Cerebellar cortex (tissue), 1 donor: ENCODE data around the gene EMCN.
"Not testable (repeated sequence)": the region's sequence is repeated elsewhere in the genome, so short reads cannot be mapped to it uniquely, and the experiment has no call there.

Experiments used
- DNase-seq: peaks from one replicate; pipeline ENCODE4 v3.0.0-alpha.2; 2015; ENCODE audit warnings: low spot score

EMCN gene

DNA sequence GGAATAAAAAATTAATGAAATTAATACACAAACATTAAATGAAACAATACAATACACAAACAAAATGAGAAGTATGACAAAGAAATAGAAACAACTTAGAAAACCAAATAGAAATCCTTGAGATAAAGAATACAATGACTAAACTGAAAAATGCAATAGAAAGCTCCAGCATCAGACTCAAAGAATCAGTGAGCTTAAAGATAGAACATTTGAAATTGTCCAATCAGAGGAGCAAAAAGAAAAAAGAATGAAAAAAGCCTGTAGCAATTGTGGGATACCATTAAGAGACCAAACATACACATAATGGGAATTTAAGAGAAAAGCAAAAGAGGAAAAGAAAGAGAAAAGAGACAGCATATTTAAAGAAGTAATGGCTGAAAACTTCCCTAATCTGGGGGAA, 25.7 kb downstream of the EMCN start:
- DNase-seq, result no peak

DNA sequence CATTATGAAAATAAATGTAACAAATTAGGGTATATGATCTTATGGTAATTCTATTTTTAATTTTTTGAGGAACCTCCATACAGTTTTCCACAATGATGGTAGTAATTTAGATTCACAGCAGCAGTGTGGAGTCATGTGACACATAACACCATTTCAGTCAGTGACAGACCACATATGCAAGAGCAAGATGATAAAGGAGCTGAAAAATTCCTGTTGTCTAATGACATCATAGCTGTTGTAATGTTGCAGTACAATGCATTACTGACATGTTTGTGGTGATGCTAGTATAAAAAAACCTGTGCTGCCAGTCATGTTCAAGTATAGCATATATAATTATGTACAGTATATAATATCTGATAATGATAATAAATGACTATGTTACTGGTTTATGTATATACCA, 28.5 kb downstream of the EMCN start:
- DNase-seq, result no peak

DNA sequence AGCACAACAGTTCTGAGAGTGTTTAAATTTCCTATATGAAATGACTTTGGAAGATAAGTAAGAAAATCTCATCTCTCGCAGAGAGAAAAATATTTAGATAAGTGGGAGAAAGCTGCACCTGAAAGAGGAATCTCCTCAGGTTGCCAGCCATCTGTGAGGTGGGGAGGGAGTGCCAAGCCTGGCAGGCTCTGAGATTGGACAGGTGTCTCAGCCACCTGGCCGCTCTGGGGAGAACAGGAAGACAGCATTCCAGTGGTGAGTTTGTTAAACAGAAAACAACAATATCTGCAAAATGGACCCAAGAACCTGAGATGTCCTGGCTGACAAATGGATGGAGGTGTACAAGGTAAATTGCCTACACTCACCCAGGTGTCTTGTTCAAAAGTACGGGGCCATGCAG, 31.3 kb downstream of the EMCN start:
- DNase-seq, result peak; percentile 96

DNA sequence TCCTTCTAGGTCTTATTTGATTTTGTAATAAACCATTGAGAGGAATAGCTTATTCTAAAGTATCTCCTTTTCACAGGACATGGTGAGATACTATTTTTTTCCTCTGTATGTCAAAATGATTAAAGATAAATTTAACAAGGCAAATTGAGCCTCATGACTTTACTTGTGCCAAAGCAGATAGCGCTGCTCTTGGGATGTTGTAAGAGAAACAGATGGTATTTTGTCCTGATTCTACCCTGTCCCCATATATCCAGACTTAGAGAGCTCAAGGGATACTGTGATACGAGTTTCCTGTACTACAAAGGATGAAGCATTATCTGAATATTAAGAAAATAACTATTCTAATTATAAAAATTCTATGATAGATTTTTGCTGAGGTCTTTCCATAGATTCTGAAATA, 34.0 kb downstream of the EMCN start:
- DNase-seq, result peak; percentile 96

DNA sequence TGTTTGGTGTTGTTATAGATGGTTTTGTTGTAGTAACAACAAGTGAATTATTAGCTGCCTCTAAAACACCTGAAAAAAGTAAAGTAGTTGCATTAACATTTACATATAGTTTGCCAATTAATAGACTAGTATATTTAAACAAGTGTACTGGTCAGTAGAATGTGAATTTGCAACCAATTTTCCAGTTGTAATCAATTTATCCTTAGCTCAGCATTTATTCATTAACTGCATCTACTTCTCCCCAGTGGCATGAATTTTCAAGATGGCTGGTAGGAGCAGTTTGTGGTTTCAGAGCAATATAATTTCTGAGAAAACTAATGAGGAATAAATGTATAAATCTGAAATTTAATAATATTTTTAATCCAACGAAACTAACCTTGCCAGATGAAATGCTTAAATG, 37.9 kb downstream of the EMCN start:
- DNase-seq, result no peak

DNA sequence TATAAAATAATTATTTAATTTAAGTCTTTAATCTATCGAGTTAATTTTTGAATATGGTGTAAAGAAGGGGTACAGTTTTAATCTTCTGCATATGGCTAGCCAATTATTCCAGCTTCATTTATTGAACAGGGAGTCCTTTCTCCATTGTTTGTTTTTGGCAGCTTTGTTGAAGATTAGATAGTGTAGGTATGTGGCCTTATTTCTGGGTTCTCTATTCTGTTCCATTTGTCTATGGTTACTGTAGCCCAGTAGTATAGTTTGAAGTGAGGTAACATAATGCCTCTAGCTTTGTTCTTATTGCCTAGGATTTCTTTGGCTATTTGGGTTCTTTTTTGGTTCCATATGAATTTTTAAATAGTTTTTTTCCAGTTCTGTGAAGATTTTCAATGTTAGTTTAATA, 48.3 kb downstream of the EMCN start:
- no peak for DNase-seq

DNA sequence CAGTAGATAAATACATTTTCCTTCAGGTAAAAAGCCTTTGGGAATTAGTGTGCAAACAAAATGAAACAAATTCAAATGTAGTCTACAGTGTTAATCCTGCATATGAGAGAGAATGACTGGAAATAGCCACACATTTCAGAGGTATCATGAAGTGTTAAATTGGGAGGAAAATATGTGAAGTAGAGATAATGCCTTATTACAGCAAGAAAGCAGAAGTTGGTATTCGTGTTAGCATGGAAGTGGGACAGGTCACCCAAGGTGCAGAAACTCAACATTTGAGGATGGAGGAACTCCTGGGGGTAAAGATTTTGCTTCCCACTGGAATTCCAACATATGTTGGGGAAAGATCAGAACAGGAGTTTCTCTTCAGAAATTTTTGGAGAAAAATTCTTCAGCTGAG, 51.3 kb downstream of the EMCN start:
- DNase-seq, result no peak

DNA sequence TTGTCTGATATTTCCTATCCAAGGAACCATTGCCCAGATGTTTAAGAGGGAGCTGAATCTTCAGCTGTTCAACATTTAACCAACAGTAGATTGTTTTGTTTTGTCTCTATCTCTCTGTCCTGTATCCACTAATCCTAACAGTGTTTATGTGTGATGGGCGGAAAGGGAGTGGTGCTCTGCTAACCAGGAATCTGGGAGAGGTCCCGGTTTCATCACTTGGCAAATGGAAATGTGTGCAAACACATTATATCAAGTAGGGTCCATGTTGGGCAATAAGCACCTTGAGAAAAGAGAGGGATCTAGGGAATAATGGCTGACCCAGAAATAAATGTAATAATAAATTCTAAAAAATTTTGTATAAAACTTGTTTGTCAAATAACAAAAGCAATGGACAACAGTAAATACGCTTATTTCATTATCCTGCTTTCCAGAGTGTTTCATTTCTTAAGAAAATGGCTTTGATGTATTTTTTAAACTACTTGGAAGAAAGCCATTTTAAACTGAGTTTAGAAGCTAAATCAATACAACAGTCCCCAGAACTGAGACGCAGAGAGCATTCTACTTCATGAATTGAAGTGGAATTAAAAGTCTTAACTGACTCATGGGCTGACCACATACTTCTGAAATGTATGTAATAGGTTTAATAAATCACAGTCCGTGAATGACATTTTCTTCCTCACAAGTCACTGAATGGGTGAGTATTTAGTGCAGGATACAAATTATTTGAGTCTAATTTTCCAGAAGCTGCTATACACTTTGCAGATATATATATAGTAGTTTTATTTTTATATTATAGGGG, 55.8 kb downstream of the EMCN start:
- DNase-seq, result no peak

DNA sequence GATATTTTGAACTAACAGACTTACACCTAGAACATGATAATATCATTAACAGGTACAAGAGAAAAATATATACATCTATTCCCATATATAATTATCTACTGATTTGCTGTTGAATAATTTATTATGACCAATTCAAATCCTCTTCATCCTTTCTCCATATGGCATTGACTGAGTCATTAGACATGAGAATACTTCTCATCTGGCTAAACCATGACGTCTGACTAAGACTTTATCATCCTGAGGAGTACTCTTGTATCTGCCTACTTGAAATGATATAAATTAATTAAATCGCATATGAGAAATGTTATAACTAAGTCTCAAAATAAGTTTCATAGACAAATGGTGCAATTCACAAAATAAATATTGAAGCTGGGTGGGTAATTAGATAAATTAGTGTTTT, 67.4 kb downstream of the EMCN start:
- DNase-seq, result no peak

DNA sequence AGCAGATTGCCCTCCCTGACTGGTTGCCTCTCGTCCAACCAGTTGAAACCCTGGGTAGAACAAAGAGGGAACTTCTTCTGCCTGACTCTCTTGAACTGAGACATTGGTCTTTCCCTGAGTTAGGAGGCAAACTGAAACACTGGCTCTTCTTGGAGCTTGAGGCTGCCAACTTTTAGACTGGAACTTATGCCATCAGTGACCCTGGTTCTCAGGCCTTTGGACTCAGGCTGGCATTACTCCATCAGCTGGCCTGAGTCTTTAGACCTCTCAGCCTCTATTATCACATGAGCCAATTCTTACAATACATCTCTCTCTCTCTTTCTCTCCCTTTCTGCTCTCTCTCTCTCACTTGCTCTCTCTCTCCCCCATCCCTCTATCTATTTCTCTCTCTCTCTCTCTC, 86.4 kb downstream of the EMCN start:
- no peak for DNase-seq

DNA sequence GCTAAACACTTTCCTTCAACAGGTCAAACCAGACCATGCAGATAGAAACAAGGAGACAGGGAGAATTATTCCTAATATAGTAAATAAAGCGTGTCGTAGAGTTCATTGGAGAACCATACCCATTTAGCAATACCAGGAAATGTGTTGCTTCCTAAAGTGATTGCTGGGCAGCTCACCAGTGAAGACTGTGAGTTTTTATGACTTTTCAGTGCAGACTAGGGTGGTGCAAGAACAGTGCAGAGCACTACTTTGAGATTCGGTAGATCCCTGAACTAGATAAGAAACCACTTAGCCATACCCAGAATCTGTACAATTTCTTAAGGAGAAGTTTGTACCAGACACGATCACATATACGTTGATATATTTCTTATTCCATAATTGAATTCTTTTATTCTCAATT, 87.4 kb downstream of the EMCN start:
- no peak for DNase-seq

DNA sequence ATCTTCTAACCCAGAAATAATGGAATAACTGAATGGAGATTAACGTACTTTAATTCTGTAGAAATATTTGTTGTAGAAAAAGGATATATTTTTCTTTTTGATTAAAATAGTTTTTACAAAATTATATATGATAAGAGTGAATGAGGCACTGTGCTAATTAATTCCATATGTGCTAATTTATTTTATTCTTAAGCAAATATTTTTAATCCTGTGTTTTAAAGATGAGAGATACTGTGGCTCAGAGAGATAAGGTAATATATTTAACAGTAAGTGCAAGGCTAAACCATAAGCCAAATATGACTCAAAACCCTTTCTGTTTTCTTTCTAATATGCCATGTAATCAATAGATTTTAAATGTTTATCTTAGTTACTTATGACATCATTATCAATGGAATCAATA, 88.2 kb downstream of the EMCN start:
- no peak for DNase-seq

DNA sequence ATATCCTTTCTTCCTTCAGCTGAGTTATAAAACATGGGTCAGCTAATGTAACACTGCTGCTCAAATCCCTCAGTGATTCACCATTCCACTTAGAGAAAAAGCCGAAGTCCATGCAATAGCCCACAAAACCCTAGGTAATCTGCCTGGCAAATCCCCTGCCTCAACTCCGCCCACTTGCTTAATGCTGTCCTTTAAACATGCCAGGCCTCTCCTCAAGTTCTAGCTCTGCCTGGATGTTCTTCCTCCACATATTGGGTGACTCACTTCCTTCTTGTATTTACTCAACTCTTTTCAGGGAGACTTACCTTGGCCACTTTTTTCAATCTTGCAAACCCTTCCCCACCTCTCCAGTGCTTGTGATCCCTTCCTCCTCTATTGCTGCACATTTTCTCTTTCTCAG, 89.8 kb downstream of the EMCN start:
- no peak for DNase-seq

DNA sequence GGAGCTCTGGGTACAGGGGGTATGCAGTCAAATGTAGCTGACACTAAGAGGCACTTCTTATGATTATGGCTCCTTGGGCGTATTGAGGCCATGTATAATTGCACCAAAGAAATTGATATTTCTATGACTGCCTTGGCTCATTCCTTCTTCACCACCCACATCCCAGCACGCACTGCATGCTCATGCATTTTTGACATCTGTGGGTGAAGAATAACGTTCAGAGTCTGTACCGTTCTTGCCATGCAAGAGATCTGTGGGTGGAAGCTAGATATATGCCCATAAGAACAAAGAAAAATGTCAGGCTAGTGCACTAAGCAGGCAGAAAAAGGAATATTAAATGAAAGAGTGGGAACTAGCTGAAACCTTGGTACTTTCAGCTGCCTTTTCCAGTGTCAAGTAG, 93.4 kb downstream of the EMCN start:
- no peak for DNase-seq

DNA sequence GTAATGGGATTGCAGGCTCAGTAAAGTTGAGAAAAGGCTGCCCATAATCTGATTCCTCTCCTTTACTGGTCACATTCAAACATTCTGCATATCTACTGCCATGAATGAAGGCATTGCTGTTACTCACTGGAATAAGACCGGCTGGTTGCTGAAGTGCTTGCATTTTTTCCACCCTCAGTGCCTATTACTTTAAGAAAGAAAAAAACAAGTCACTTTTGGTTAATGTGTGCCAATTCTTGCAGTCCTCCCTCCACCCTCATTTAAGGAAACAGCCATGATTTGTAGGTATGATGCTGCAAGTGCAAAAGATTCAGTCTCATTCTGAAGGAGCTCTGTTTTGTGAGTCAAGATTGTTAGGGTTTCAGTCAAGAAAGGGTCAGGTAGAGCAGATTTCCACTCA, 94.9 kb downstream of the EMCN start:
- DNase-seq, result peak; percentile 50

DNA sequence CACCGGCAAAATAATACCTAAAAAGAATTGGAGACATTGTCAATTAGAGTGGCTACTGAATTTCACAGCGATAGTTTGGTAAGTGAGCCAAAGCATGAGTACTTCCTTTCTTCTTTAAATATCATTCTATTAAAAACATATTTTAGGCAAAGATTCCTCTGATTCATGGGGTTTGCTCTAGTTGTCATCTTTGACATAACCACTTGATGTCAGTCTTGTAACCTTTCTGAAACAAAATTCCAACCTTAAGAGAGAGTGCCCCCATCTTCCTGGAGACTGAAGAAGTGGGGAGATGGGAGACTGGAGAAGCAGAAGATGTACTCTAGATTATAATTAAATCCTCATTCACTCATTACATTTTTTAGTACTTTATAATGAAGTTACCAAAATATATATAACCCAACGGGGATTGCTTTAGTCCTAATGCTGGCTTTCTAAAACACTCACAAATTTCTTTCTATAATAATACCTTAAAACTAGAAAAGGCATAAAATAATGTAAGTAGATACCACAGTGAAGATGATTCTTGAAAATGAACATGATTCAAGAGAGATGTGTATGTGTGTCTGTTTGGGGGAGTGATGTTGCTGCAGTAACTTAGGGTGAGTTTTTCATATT, 96.4 kb downstream of the EMCN start:
- DNase-seq, result peak; percentile 85

DNA sequence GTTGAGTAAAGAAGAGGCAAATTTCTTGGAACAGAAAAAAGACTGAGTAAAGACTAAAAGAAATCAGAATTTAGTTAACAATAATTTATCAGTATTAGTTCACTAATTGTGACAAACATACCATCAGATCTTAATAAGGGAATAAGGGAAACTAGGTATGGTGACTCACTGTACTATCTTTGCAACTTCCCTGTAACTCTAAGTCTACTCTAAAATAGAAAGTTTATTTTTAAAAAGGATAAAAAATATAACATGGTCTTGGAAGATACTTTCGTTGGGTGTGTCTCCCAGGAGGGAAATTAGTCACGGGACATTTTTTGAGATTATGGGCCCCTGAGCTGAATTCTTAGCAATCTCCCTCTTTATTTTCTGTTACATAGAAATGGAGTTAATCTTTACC, 97.3 kb downstream of the EMCN start:
- no peak for DNase-seq

DNA sequence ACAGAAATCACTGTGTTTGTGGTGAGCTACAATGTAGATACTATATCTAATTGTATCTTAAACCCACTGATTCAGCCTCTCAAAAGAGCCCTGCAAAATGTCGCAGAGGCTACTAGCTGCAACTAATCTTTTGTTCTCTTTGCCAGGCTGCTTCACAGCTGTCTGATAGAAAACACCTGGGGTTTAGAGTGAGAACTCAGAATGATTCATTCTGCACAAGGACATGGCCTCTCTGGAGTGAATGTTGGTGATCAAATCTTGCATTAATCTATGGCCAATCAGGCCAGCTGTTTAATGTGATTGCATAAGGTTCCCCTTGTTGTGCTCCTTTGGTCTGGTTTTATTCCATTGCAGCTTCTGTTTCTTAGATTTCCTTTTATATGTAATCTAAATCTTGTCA, 100.3 kb downstream of the EMCN start:
- no peak for DNase-seq

DNA sequence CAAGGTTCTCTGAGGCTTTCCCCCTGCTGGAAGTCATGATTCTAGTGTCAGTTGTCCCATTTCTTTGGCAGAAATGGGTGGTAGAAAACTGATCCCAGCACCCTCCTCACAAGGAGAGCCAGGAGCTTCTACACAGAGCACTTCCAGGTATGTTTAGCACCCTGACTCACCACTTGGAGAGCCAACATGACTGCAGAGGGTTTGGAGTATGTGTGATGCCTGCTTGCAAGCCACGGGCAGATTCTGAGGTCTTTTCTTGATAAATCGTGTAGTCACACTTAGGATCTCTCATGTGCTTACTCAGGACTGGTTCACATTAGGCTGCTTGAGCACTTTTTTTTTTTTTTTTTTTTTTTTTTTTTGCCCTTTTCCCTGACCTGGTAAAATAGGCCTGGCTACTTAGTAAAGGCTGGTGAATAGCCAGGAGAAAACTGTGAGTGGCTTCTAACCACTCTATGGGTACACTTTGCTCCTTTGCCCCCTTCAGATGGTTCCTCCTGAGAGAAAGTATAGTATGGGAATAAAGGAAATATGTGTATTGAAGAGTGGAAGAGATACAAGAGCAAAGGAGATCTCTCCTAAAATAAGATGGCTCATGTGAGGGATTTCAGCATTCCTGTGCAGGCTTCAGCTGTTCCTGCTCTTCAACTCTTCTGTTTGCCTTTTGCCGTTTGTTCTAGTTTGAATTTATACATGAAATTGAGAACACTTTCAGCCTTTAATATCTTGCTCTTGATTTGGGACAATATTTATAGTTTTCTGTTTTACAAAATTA, 103.6 kb downstream of the EMCN start:
- no peak for DNase-seq

DNA sequence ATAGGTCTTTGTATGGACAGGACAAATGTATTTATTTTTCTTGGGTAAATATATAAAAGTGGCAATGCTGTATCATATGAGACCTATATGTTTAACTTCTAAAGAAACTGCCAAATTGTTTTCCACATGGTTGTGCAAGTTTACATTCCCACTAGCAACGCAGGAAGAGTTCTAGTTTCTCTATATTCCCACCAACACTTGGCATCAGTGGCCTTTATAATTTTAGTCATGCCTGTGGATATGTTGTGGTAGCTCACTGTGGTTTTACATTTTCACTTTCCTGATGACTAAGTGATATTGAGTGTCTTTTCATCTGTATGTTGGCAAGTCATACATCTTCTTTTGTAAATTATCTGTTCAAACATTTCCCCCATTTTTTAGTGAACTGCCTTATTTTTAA, 126.0 kb downstream of the EMCN start:
- DNase-seq, result no peak

DNA sequence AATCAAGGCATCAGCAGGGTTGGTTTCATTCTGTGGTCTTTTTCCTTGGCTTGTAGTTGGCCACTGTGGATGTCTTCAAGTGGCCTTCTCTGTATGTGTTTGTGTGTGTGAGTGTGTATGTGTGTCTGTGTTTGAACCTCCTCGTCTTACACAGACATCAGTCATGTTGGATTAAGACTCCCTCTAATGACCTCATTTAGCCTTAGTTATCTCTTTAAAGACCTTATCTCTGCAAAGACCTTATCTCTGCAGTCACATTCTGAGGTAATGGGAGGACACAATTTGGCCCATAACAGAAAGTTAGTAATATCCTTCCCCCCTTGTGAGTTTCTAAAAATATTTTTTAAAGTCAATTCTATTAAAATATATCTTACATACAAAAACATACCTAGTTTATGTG, 126.7 kb downstream of the EMCN start:
- DNase-seq, result no peak

DNA sequence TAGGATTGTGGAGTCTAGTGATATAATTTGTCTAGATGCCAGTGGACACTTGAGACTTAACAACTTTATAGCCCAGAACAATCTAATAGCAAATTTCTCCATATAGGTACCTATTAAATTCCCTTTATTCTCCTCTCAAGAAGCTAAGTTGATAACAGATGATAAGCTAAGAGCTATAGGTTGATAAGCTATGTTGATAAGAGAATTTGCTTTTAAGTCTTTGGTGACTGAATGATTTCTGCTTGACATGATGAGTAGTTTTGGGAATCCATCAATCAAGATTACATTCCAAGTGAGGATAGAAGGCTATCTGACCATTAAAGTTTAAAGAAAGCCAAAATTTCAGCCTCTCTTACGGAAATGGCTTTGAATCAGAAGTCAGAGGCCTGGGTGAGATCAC, 131.6 kb downstream of the EMCN start:
- no peak for DNase-seq

DNA sequence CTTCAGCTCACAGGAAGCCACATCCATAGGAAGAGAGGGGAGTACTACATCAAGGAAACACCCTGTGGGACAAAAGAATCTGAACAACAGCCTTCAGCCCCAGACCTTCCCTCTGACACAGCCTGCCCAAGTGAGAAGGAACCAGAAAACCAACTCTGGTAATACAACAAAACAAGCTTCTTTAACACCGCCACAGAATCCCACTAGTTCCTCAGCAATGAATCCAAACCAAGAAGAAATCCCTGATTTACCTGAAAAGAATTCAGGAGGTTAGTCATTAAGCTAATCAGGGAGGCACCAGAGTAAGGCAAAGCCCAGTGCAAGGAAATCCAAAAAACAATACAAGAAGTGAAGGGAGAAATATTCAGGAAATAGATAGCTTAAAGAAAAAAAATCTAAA, 137.4 kb downstream of the EMCN start:
- DNase-seq, result not testable (repeated sequence)
